Measurements from ENCODE around the gene SAT1. TPM values are rescaled to one million over a fixed set of nuclear protein-coding genes. Genes with fewer than 3 reads are reported as not detected.
"Not testable (repeated sequence)": the region's sequence is repeated elsewhere in the genome, so short reads cannot be mapped to it uniquely, and the experiment has no call there.

SAT1 gene
- 393 TPM for polyA plus RNA-seq (2013)

GRCh38 chrX:23782863-23783588 is at the start of gene SAT1:
Gene SAT1, plus strand, starts transcription at chrX:23783173. Its CDS starts 179 bp downstream, at chrX:23783352.
- POLR2A ChIA-PET, result interaction anchor here (0.8 to 2.4 kb wide), 5 partner anchors 16 to 119 kb away, joined by 3 to 19 read pairs (median 5); no protein-coding TSS in a partner anchor
- CTCF ChIA-PET, result interaction anchor here (0.7 to 1.8 kb wide), 8 partner anchors 10 to 118 kb away, joined by 3 to 16 read pairs (median 4); partner anchors contain the start of gene ACOT9
- H3K9me3 ChIP-seq (ENCODE audit: control extremely low read depth in 1 of 5, control insufficient read depth in 4 of 5, insufficient read depth in 2 of 5, low read depth in 1 of 5, low read length in 4 of 5), result no peaks in the 10 kb centered on the region
- peaks cover 0 to 7% (median 4%) of the 10 kb centered on the region in 4 experiments for H3K36me3 ChIP-seq (ENCODE audit: control insufficient read depth in 4 of 4, insufficient read depth in 4 of 4, low read length in 3 of 4)
- 23% methylated on average over 45 of the region's 58 CpGs for WGBS (ENCODE audit: insufficient coverage)
- peak within 1 kb of the TSS; percentile 58 to 88 (median 80) for H3K4me3 ChIP-seq (ENCODE audit: control insufficient read depth in 1 of 7, extremely low read depth in 1 of 7, insufficient read depth in 4 of 7, low read depth in 2 of 7, low read length in 6 of 7)
- peak; percentile 94 to 97 (median 96) for DNase-seq
- no peaks in the 10 kb centered on the region for H3K27me3 ChIP-seq (replicated peaks in 2 of 5; ENCODE audit: control insufficient read depth in 4 of 5, insufficient read depth in 5 of 5, low read length in 4 of 5)
- H3K27ac ChIP-seq (ENCODE audit: insufficient read depth in 1 of 2, low read depth in 1 of 2, low read length in 2 of 2, poor library complexity in 1 of 2, severe bottlenecking in 2 of 2), result peak within 1 kb of the TSS; percentile 85 to 92
- peaks cover 7 to 23% (median 14%) of the 10 kb centered on the region in 4 experiments for H3K4me1 ChIP-seq (ENCODE audit: control extremely low read depth in 1 of 4, control insufficient read depth in 4 of 4, insufficient read depth in 4 of 4, low read length in 3 of 4)

- Histone ChIP-seq H3K4me3 (ENCODE audit: control insufficient read depth in 1 of 7, extremely low read depth in 1 of 7, insufficient read depth in 4 of 7, low read depth in 2 of 7, low read length in 6 of 7) (no peak overlapping the region), H3K27ac (ENCODE audit: insufficient read depth in 1 of 2, low read depth in 1 of 2, low read length in 2 of 2, poor library complexity in 1 of 2, severe bottlenecking in 2 of 2) (no peak overlapping the region), H3K9me3 (ENCODE audit: control extremely low read depth in 1 of 5, control insufficient read depth in 4 of 5, insufficient read depth in 2 of 5, low read depth in 1 of 5, low read length in 4 of 5) (no peaks in the 10 kb centered on the region), H3K36me3 (ENCODE audit: control insufficient read depth in 4 of 4, insufficient read depth in 4 of 4, low read length in 3 of 4) (peaks cover 0 to 8% (median under 1%) of the 10 kb centered on the region in 4 experiments), H3K27me3 (replicated peaks in 2 of 5; ENCODE audit: control insufficient read depth in 4 of 5, insufficient read depth in 5 of 5, low read length in 4 of 5) (no peaks in the 10 kb centered on the region), H3K4me1 (ENCODE audit: control extremely low read depth in 1 of 4, control insufficient read depth in 4 of 4, insufficient read depth in 4 of 4, low read length in 3 of 4) (no peaks in the 10 kb centered on the region)
- CTCF ChIA-PET, result interaction anchor here (1.7 kb wide), 1 partner anchor 166 kb away, joined by 8 read pairs; no protein-coding TSS in a partner anchor
- no peak for DNase-seq
- POLR2A ChIA-PET, result no interaction called here
- 0% methylated on average over 1 of the region's 3 CpGs for WGBS (ENCODE audit: insufficient coverage)
Measured at GRCh38 chrX:23736030-23736429, 46.9 kb upstream of the SAT1 start.

DNA sequence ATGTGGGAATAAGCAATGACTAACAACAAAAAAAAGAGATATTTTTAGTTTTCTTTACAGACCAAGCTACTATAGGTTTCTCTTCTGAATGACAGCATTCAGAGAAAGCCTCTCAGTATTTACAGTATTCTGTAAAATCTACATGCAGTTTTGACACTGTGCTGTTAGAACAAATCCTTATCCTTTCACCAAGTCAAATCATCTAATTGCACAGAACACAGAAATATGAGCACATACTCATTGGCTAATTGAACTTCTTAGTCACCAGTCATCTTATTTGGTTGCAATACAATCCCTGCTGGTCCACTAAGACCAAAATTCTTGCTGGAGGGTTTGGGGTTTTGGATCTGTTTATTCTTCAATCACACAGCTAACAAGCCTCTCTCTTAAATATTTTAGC is 45.6 kb upstream of the SAT1 start:
- H3K4me3 ChIP-seq (ENCODE audit: control insufficient read depth in 1 of 7, extremely low read depth in 1 of 7, insufficient read depth in 4 of 7, low read depth in 2 of 7, low read length in 6 of 7), result no peak overlapping the region
- no peak overlapping the region for H3K27ac ChIP-seq (ENCODE audit: insufficient read depth in 1 of 2, low read depth in 1 of 2, low read length in 2 of 2, poor library complexity in 1 of 2, severe bottlenecking in 2 of 2)
- peaks cover 0 to 8% (median 0%) of the 10 kb centered on the region in 4 experiments for H3K36me3 ChIP-seq (ENCODE audit: control insufficient read depth in 4 of 4, insufficient read depth in 4 of 4, low read length in 3 of 4)
- no peaks in the 10 kb centered on the region for H3K27me3 ChIP-seq (replicated peaks in 2 of 5; ENCODE audit: control insufficient read depth in 4 of 5, insufficient read depth in 5 of 5, low read length in 4 of 5)
- H3K4me1 ChIP-seq (ENCODE audit: control extremely low read depth in 1 of 4, control insufficient read depth in 4 of 4, insufficient read depth in 4 of 4, low read length in 3 of 4), result peaks cover 0 to 5% (median 0%) of the 10 kb centered on the region in 4 experiments
- ChIA-PET POLR2A (interaction anchor here (0.5 to 0.7 kb wide), 2 partner anchors 38 to 316 kb away, joined by 3 to 5 read pairs; no protein-coding TSS in a partner anchor), CTCF (no interaction called here)
- no peaks in the 10 kb centered on the region for H3K9me3 ChIP-seq (ENCODE audit: control extremely low read depth in 1 of 5, control insufficient read depth in 4 of 5, insufficient read depth in 2 of 5, low read depth in 1 of 5, low read length in 4 of 5)
- DNase-seq, result no peak

DNA sequence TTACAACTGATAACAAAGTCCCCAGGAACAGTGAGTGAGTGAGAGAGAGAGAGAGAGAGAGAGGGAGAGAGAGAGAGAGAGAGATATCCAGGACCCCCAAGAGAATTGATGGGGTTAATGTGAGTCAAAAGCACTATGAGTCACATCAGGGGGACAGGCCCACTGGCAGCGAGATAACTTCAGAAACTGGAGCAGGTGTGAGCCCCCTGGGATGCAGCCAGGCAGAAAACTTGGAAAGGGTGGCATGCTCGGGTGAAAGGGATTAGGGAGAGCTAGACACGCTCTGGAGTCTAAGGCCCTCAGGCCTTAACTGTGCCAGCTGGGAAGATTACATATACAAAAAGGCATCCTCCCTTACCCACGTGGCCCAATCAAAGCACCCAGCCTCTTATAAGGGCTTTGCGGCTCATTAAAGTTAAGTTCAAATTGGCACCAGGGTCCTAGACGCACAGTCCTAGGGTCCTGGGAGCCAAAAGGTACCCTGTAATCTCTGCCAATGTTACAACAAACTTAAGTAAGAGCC is 40.7 kb upstream of the SAT1 start:
- Histone ChIP-seq H3K36me3 (ENCODE audit: control insufficient read depth in 4 of 4, insufficient read depth in 4 of 4, low read length in 3 of 4) (no peaks in the 10 kb centered on the region), H3K27ac (ENCODE audit: insufficient read depth in 1 of 2, low read depth in 1 of 2, low read length in 2 of 2, poor library complexity in 1 of 2, severe bottlenecking in 2 of 2) (peak overlapping the region; percentile 40 to 73), H3K27me3 (replicated peaks in 2 of 5; ENCODE audit: control insufficient read depth in 4 of 5, insufficient read depth in 5 of 5, low read length in 4 of 5) (peaks cover 0 to 7% (median 0%) of the 10 kb centered on the region in 5 experiments), H3K4me1 (ENCODE audit: control extremely low read depth in 1 of 4, control insufficient read depth in 4 of 4, insufficient read depth in 4 of 4, low read length in 3 of 4) (peaks cover 0 to 8% (median 2%) of the 10 kb centered on the region in 4 experiments), H3K9me3 (ENCODE audit: control extremely low read depth in 1 of 5, control insufficient read depth in 4 of 5, insufficient read depth in 2 of 5, low read depth in 1 of 5, low read length in 4 of 5) (peaks cover 0 to 5% (median 0%) of the 10 kb centered on the region in 5 experiments), H3K4me3 (ENCODE audit: control insufficient read depth in 1 of 7, extremely low read depth in 1 of 7, insufficient read depth in 4 of 7, low read depth in 2 of 7, low read length in 6 of 7) (peak overlapping the region in 6 of 7 experiments; percentile 53 to 84 (median 72))
- ChIA-PET CTCF (interaction anchor here (0.9 to 1.6 kb wide), 4 partner anchors 10 to 160 kb away, joined by 3 to 5 read pairs (median 3); no protein-coding TSS in a partner anchor), POLR2A (no interaction called here)
- WGBS (ENCODE audit: insufficient coverage), result 42% methylated on average over 4 of the region's 6 CpGs
- peak; percentile 9 to 54 (median 41) for DNase-seq

GRCh38 chrX:23742697-23743622 is 40.0 kb upstream of the SAT1 start, which contains the start of gene ACOT9:
Gene ACOT9, minus strand, starts transcription at chrX:23743276. Its CDS starts 132 bp downstream, at chrX:23743144.
- Histone ChIP-seq H3K9me3 (ENCODE audit: control extremely low read depth in 1 of 5, control insufficient read depth in 4 of 5, insufficient read depth in 2 of 5, low read depth in 1 of 5, low read length in 4 of 5) (peaks cover 0 to 5% (median 0%) of the 10 kb centered on the region in 5 experiments), H3K36me3 (ENCODE audit: control insufficient read depth in 4 of 4, insufficient read depth in 4 of 4, low read length in 3 of 4) (no peaks in the 10 kb centered on the region), H3K4me1 (ENCODE audit: control extremely low read depth in 1 of 4, control insufficient read depth in 4 of 4, insufficient read depth in 4 of 4, low read length in 3 of 4) (peaks cover 0 to 8% (median 2%) of the 10 kb centered on the region in 4 experiments), H3K27me3 (replicated peaks in 2 of 5; ENCODE audit: control insufficient read depth in 4 of 5, insufficient read depth in 5 of 5, low read length in 4 of 5) (peaks cover 0 to 7% (median 0%) of the 10 kb centered on the region in 5 experiments), H3K27ac (ENCODE audit: insufficient read depth in 1 of 2, low read depth in 1 of 2, low read length in 2 of 2, poor library complexity in 1 of 2, severe bottlenecking in 2 of 2) (peak within 1 kb of the TSS; percentile 40 to 73), H3K4me3 (ENCODE audit: control insufficient read depth in 1 of 7, extremely low read depth in 1 of 7, insufficient read depth in 4 of 7, low read depth in 2 of 7, low read length in 6 of 7) (peak within 1 kb of the TSS; percentile 53 to 84 (median 71))
- 30% methylated on average over 72 of the region's 73 CpGs for WGBS (ENCODE audit: insufficient coverage)
- CTCF ChIA-PET, result interaction anchor here (0.8 to 2.8 kb wide), 4 partner anchors 11 to 159 kb away, joined by 3 to 14 read pairs (median 3); partner anchors contain the start of gene SAT1
- POLR2A ChIA-PET, result interaction anchor here (0.6 kb wide), 2 partner anchors 14 to 262 kb away, joined by 3 read pairs; no protein-coding TSS in a partner anchor
- DNase-seq, result peak; percentile 81 to 93 (median 90)

DNA sequence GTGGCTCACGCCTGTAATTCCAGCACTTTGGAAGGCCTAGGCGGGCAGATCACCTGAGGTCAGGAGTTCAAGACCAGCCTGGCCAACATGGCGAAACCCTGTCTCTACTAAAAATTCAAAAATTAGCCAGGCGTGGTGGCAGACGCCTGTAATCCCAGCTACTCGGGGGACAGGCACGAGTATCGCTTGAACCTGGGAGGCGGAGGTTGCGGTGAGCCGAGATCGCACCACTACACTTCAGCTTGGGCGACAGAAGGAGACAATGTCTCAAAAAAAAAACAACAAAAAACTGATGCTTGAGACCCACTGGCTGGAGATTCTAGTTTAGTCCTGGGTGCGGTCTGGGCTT is 39.4 kb upstream of the SAT1 start:
- not testable (repeated sequence) for H3K9me3 ChIP-seq (ENCODE audit: control extremely low read depth in 1 of 5, control insufficient read depth in 4 of 5, insufficient read depth in 2 of 5, low read depth in 1 of 5, low read length in 4 of 5); H3K4me1 ChIP-seq (ENCODE audit: control extremely low read depth in 1 of 4, control insufficient read depth in 4 of 4, insufficient read depth in 4 of 4, low read length in 3 of 4); DNase-seq; H3K36me3 ChIP-seq (ENCODE audit: control insufficient read depth in 4 of 4, insufficient read depth in 4 of 4, low read length in 3 of 4); H3K27ac ChIP-seq (ENCODE audit: insufficient read depth in 1 of 2, low read depth in 1 of 2, low read length in 2 of 2, poor library complexity in 1 of 2, severe bottlenecking in 2 of 2); H3K27me3 ChIP-seq (replicated peaks in 2 of 5; ENCODE audit: control insufficient read depth in 4 of 5, insufficient read depth in 5 of 5, low read length in 4 of 5)
- peak overlapping the region in 5 of 7 experiments; percentile 70 to 84 (median 74) for H3K4me3 ChIP-seq (ENCODE audit: control insufficient read depth in 1 of 7, extremely low read depth in 1 of 7, insufficient read depth in 4 of 7, low read depth in 2 of 7, low read length in 6 of 7)
- 77% methylated on average over 12 of the region's 14 CpGs for WGBS (ENCODE audit: insufficient coverage)
- POLR2A ChIA-PET, result interaction anchor here (0.6 kb wide), 1 partner anchor 13 kb away, joined by 3 read pairs; no protein-coding TSS in a partner anchor
- CTCF ChIA-PET, result interaction anchor here (1.1 to 2.8 kb wide), 3 partner anchors 10 to 158 kb away, joined by 3 to 14 read pairs (median 3); no protein-coding TSS in a partner anchor

Data from common myeloid progenitor, CD34-positive (primary cell).